K562 (cell line): ENCODE results near the gene UBTD1. TPM values are rescaled to one million over a fixed set of nuclear protein-coding genes. Genes with fewer than 3 reads are reported as not detected.

Experiments
- ATAC-seq: fragments of 200-7000 bp; cut with Tn5 transposase; 3 replicates; pipeline ENCODE4 v1.9.1; 2020; ENCODE audit warnings: moderate library complexity
- BruUV-seq: library from RNA; stranded (reverse); fragments of 400-500 nt; replicated peaks from 2 replicates; lab custom pipeline; 2021; lab: Mats Ljungman, UMichigan
- CTCF ChIA-PET: fragments of 300-600 bp; formaldehyde crosslinking; extraction: SDS; loops from one replicate; lab custom pipeline; 2021; ENCODE audit warnings: low intra/inter-chr PET ratio; lab: Yijun Ruan, JAX
- POLR2A ChIA-PET: fragments of 300-600, 350-650 bp; sonication (Branson Sonifier 250); formaldehyde crosslinking; extraction: SDS; loops from one replicate; lab custom pipeline; 2021; ENCODE audit warnings: antibody characterized with exemption, inconsistent platforms; lab: Yijun Ruan, JAX
- DNase-seq, 4 experiments: peaks; one replicate each; pipeline versions ENCODE4 v3.0.0 to v3.0.0-alpha.2; 2011 to 2018; ENCODE audit warnings: low spot score in 3 of 4, mixed read lengths in 3 of 4; ENCODE audit errors: extremely low read depth in 1 of 4
- FAIRE-seq: peaks from 2 replicates; lab custom pipeline; 2011; peaks lifted over from hg19 to GRCh38; lab: Jason Lieb, UNC
- H2AFZ ChIP-seq: 2 replicates; pipeline ENCODE4 v1.6.0; 2011; ENCODE audit warnings: low read depth, low read length, control low read depth, inconsistent platforms
- H3K27ac ChIP-seq: fragments of 200-600 bp; 3 replicates; pipeline ENCODE4 v1.8.0; 2011; ENCODE audit warnings: low read depth, mild to moderate bottlenecking, control low read depth, inconsistent platforms, low read length, moderate library complexity, mixed read lengths; ENCODE audit errors: extremely low read depth
- H3K27me3 ChIP-seq, 2 experiments: fragments of 300-600 bp in 1 of 2; 2 replicates in 1 of 2; 3 replicates in 1 of 2; pipeline versions ENCODE4 v1.6.0 to v1.8.0; 2011; ENCODE audit warnings: inconsistent platforms in 2 of 2, low read length in 2 of 2, mild to moderate bottlenecking in 1 of 2, mixed read lengths in 1 of 2, moderate library complexity in 1 of 2; ENCODE audit not compliant: control insufficient read depth in 2 of 2, insufficient read depth in 2 of 2
- H3K36me3 ChIP-seq: fragments of 300-600 bp; 3 replicates; pipeline ENCODE4 v1.8.0; 2011; ENCODE audit warnings: mild to moderate bottlenecking, low read length, inconsistent platforms; ENCODE audit not compliant: control insufficient read depth, insufficient read depth
- H3K4me1 ChIP-seq, 2 experiments: fragments of 200-600 bp in 1 of 2; replicated peaks in 1 of 2; 2 replicates in 1 of 2; 3 replicates in 1 of 2; pipeline versions ENCODE4 v1.5.1 to v1.8.0; 2011; ENCODE audit warnings: inconsistent platforms in 2 of 2, low read length in 2 of 2, mild to moderate bottlenecking in 1 of 2, mixed read lengths in 1 of 2, moderate library complexity in 1 of 2; ENCODE audit not compliant: control insufficient read depth in 2 of 2, insufficient read depth in 2 of 2
- H3K4me2 ChIP-seq: 2 replicates; pipeline ENCODE4 v1.6.1; 2011; ENCODE audit warnings: low read length, control low read depth, inconsistent platforms, mixed read lengths; ENCODE audit not compliant: insufficient read depth
- H3K4me3 ChIP-seq: fragments of 200-600 bp; sonication (generic), shearing (Covaris generic); 2 replicates; pipeline ENCODE4 v1.5.1; 2016; ENCODE audit warnings: control low read depth, inconsistent platforms
- H3K79me2 ChIP-seq: fragments of 200-600 bp; 3 replicates; pipeline ENCODE4 v1.8.0; 2011; ENCODE audit warnings: low read length, inconsistent platforms; ENCODE audit not compliant: control insufficient read depth, insufficient read depth
- H3K9ac ChIP-seq, 2 experiments: 2 replicates each; pipeline versions ENCODE4 v1.6.0 to v1.6.1; 2011; ENCODE audit warnings: low read depth in 2 of 2, low read length in 2 of 2, control low read depth in 1 of 2, inconsistent platforms in 1 of 2, mild to moderate bottlenecking in 1 of 2, mixed read lengths in 1 of 2; ENCODE audit not compliant: insufficient read depth in 1 of 2
- H3K9me1 ChIP-seq: one replicate; pipeline ENCODE4 v1.6.0; 2011; ENCODE audit warnings: inconsistent platforms, mild to moderate bottlenecking, low read length, moderate library complexity; ENCODE audit not compliant: control insufficient read depth, insufficient read depth
- H3K9me3 ChIP-seq: replicated peaks from 2 replicates; pipeline ENCODE4 v1.5.1; 2011; ENCODE audit warnings: low read depth, low read length, inconsistent platforms; ENCODE audit not compliant: control insufficient read depth, insufficient read depth
- H4K20me1 ChIP-seq: replicated peaks from 2 replicates; pipeline ENCODE4 v1.6.1; 2011; ENCODE audit warnings: low read length, inconsistent platforms, mixed read lengths; ENCODE audit not compliant: control insufficient read depth, insufficient read depth
- GABPB2 ChIP-seq: fragments of 250-450 bp; sonication (Bioruptor Pico); conservative IDR thresholded peaks from 2 replicates; pipeline ENCODE4 v1.5.1; 2021; ENCODE audit warnings: mild to moderate bottlenecking
- MTA3 ChIP-seq: fragments of 450-650 bp; formaldehyde crosslinking; IDR thresholded peaks from 2 replicates; pipeline ENCODE4 v1.6.1; 2017; ENCODE audit warnings: mild to moderate bottlenecking, borderline replicate concordance
- POLR2B ChIP-seq: fragments of 450-650 bp; IDR thresholded peaks from 2 replicates; pipeline ENCODE4 v1.6.1; 2018; ENCODE audit warnings: low read depth; ENCODE audit not compliant: partially characterized antibody
- WGBS: fragments of 100-300 bp; shearing (Covaris generic); methylation state at CpG from one replicate; pipeline ENCODE4 v1.1.6; 2016; ENCODE audit warnings: low coverage, mixed read lengths; ENCODE audit not compliant: insufficient coverage; ENCODE audit errors: missing lambda C conversion rate; 5-methylcytosine and 5-hydroxymethylcytosine counted together
- in situ Hi-C: fragments of 300-500 bp; cut with MboI; formaldehyde crosslinking; loops from 4 replicates; pipeline ENCODE4 v1.15.0; 2018; ENCODE audit warnings: inconsistent platforms, mixed read lengths
- intact Hi-C: fragments of 100-400 bp; cut with micrococcal nuclease; formaldehyde crosslinking; loops from 2 replicates; pipeline ENCODE4 v1.14.2; 2022
- polyA plus RNA-seq, 8 experiments: library from polyadenylated mRNA; depleted of rRNA in 4 of 8; stranded (reverse) in 5 of 8; unstranded in 3 of 8; fragments of >200 nt; fragmentation: Nextera tagmentation in 2 of 8; fragmentation: Illumina TruSeq in 1 of 8; extraction: Ambion mirVana in 2 of 8; extraction: Trizol in 1 of 8; gene quantifications; 2 replicates each; pipeline versions ENCODE4 v1.2.1 to v1.2.3, GENCODE V29; 2011 to 2014; ENCODE audit warnings: inconsistent platforms in 1 of 8, missing spikeins in 1 of 8
- total RNA-seq, 7 experiments: library from RNA; depleted of rRNA in 6 of 7; stranded (reverse); fragments of >200 nt in 6 of 7; fragmentation: Illumina TruSeq in 2 of 7; extraction: Trizol in 2 of 7; gene quantifications; 2 replicates each; pipeline versions ENCODE4 v1.2.1 to v1.2.3, GENCODE V29; 2011 to 2021; ENCODE audit warnings: low replicate concordance in 1 of 7

UBTD1 gene
- total and polyA plus RNA-seq, 9 of the 15 experiments (the other 6 are each of a cell fraction or from before 2014, with no cell fraction given), result 0.08 to 1.6 (median 0.81) TPM; not detected in 1

GRCh38 chr10:97512993-97513392 is 14.3 kb downstream of the UBTD1 start:
- DNase-seq (no peak), ATAC-seq (no peak), FAIRE-seq (no peak)
- no peak overlapping the region for H3K4me3 ChIP-seq
- intact Hi-C loops (no loop called here), in situ Hi-C loops (no loop called here)
- H3K9me3 ChIP-seq, result no peaks in the 10 kb centered on the region
- BruUV-seq, result no TSS peak
- no peaks in the 10 kb centered on the region for H3K9me1 ChIP-seq
- H3K4me2 ChIP-seq, result no peak overlapping the region
- no peaks in the 10 kb centered on the region for H3K79me2 ChIP-seq
- TF ChIP-seq GABPB2 (CRISPR knock-in tag), result no peak
- peaks cover 10 to 26% of the 10 kb centered on the region in 2 experiments; a peak in 4 of 5 replicates for H3K27me3 ChIP-seq
- POLR2A ChIA-PET, result interaction anchor here (0.5 to 0.6 kb wide), 3 partner anchors 9 to 98 kb away, joined by 3 to 4 read pairs (median 3); no protein-coding TSS in a partner anchor
- H2AFZ ChIP-seq, result no peak overlapping the region
- no peaks in the 10 kb centered on the region for H4K20me1 ChIP-seq
- H3K9ac ChIP-seq, result no peak overlapping the region
- H3K36me3 ChIP-seq, result no peaks in the 10 kb centered on the region
- WGBS, result 50% methylated on average over 1 of the region's 1 CpG
- CTCF ChIA-PET, result no interaction called here
- peaks cover 0 to 7% of the 10 kb centered on the region in 2 experiments; a peak in 3 of 5 replicates for H3K4me1 ChIP-seq
- no peak overlapping the region for H3K27ac ChIP-seq

- Histone ChIP-seq H3K27ac (no peak overlapping the region), H3K36me3 (no peaks in the 10 kb centered on the region), H3K4me2 (no peak overlapping the region), H3K79me2 (no peaks in the 10 kb centered on the region), H3K4me1 (peaks cover 0 to 7% of the 10 kb centered on the region in 2 experiments; a peak in 2 of 5 replicates), H3K9me3 (no peaks in the 10 kb centered on the region), H2AFZ (no peak overlapping the region), H3K9me1 (no peaks in the 10 kb centered on the region), H3K4me3 (no peak overlapping the region), H3K27me3 (peaks cover 13 to 36% of the 10 kb centered on the region in 2 experiments; a peak in 4 of 5 replicates), H3K9ac (no peak overlapping the region), H4K20me1 (no peaks in the 10 kb centered on the region)
- ChIA-PET POLR2A (interaction anchor here (1.4 kb wide), 1 partner anchor 17 kb away, joined by 4 read pairs; no protein-coding TSS in a partner anchor), CTCF (no interaction called here)
- no TSS peak for BruUV-seq
- in situ Hi-C loops (no loop called here), intact Hi-C loops (no loop called here)
- ATAC-seq (no peak; the same call in 1 of the 3 replicates), DNase-seq (peak in 2 of 4 experiments; percentile 16 to 20), FAIRE-seq (no peak)
- TF ChIP-seq MTA3 (no peak), POLR2B (no peak)
- WGBS, result 1% methylated on average over 7 of the region's 10 CpGs
These were observed 15.6 kb downstream of the UBTD1 start for GRCh38 chr10:97514344-97514743.
